WERI-Rb-1 (cell line): Measurements from ENCODE around the gene KREMEN2.

ENCODE experiments used
- DNase-seq: peaks from one replicate; pipeline ENCODE4 v3.0.0-alpha.2; 2020
- H3K27ac ChIP-seq: fragments of 250-450 bp; sonication (Bioruptor Pico); 2 replicates; pipeline ENCODE4 v1.5.1; 2020; ENCODE audit warnings: mild to moderate bottlenecking, moderate library complexity
- H3K27me3 ChIP-seq: fragments of 250-450 bp; sonication (Bioruptor Pico); 2 replicates; pipeline ENCODE4 v1.5.1; 2021; ENCODE audit warnings: mild to moderate bottlenecking, low read depth, moderate library complexity; ENCODE audit not compliant: insufficient read depth, severe bottlenecking
- H3K36me3 ChIP-seq: fragments of 250-450 bp; sonication (Bioruptor Pico); 2 replicates; pipeline ENCODE4 v1.5.1; 2020; ENCODE audit warnings: mild to moderate bottlenecking, moderate library complexity
- H3K4me3 ChIP-seq: 2 replicates; pipeline ENCODE4 v1.5.1; 2011; ENCODE audit warnings: low read depth, mild to moderate bottlenecking, control low read depth, low read length
- H3K9me3 ChIP-seq: fragments of 250-450 bp; sonication (Bioruptor Pico); 2 replicates; pipeline ENCODE4 v1.5.1; 2021; ENCODE audit warnings: mild to moderate bottlenecking, moderate library complexity; ENCODE audit not compliant: severe bottlenecking
- TF ChIP-seq, protein P1 (sequence below): IDR thresholded peaks from 2 replicates; pipeline ENCODE4 v1.5.1; 2011; ENCODE audit warnings: low read depth, mild to moderate bottlenecking, control low read depth, inconsistent platforms, low read length

The KREMEN2 gene

GRCh38 chr16:2971985-2972784, 8.1 kb downstream of the KREMEN2 start:
- peak overlapping the region; percentile 9 for H3K27ac ChIP-seq
- peaks cover 91% of the 10 kb centered on the region for H3K36me3 ChIP-seq
- DNase-seq = no peak
- no peaks in the 10 kb centered on the region for H3K27me3 ChIP-seq
- H3K4me3 ChIP-seq = no peak overlapping the region
- H3K9me3 ChIP-seq = peaks cover 3% of the 10 kb centered on the region
- TF ChIP-seq, protein P1, sequence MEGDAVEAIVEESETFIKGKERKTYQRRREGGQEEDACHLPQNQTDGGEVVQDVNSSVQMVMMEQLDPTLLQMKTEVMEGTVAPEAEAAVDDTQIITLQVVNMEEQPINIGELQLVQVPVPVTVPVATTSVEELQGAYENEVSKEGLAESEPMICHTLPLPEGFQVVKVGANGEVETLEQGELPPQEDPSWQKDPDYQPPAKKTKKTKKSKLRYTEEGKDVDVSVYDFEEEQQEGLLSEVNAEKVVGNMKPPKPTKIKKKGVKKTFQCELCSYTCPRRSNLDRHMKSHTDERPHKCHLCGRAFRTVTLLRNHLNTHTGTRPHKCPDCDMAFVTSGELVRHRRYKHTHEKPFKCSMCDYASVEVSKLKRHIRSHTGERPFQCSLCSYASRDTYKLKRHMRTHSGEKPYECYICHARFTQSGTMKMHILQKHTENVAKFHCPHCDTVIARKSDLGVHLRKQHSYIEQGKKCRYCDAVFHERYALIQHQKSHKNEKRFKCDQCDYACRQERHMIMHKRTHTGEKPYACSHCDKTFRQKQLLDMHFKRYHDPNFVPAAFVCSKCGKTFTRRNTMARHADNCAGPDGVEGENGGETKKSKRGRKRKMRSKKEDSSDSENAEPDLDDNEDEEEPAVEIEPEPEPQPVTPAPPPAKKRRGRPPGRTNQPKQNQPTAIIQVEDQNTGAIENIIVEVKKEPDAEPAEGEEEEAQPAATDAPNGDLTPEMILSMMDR = no peak

DNA sequence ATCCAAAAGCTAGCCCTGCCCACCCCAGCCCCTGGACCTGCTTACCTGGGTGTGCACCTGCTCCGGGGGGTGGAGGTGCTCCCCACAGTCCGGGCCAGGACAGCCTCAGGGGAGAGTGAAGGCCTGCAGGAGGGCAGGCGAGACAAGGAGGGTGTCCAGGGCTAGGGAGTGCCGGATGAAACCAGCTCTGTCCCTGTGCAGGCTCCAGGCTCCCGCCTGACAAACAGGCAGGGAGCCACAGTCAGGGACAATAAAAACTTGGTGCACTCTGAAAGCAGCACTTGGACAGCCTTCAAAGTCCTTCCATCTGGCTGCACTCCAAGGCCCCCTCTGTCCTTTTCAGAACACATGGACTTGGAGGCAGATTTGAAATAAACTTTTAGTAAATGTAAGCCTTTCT, 9.0 kb downstream of the KREMEN2 start:
- DNase-seq = no peak
- H3K27me3 ChIP-seq = no peaks in the 10 kb centered on the region
- TF ChIP-seq, protein P1 = no peak
- H3K27ac ChIP-seq = peak overlapping the region; percentile 36
- H3K36me3 ChIP-seq = peaks cover 92% of the 10 kb centered on the region
- no peak overlapping the region for H3K4me3 ChIP-seq
- H3K9me3 ChIP-seq = peaks cover 3% of the 10 kb centered on the region

GRCh38 chr16:2973605-2974318, 9.7 kb downstream of the KREMEN2 start:
- TF ChIP-seq, protein P1 = no peak
- no peak for DNase-seq
- H3K27ac ChIP-seq = peak overlapping the region; percentile 36
- no peaks in the 10 kb centered on the region for H3K27me3 ChIP-seq
- H3K4me3 ChIP-seq = no peak overlapping the region
- peaks cover 91% of the 10 kb centered on the region for H3K36me3 ChIP-seq
- no peaks in the 10 kb centered on the region for H3K9me3 ChIP-seq

GRCh38 chr16:2974319-2975056, 10.4 kb downstream of the KREMEN2 start:
- Histone ChIP-seq H3K4me3 (no peak overlapping the region), H3K36me3 (peaks cover 97% of the 10 kb centered on the region), H3K27me3 (no peaks in the 10 kb centered on the region), H3K9me3 (no peaks in the 10 kb centered on the region), H3K27ac (0 out of 2 replicates have a peak overlapping the region, but pooled peaks have one; percentile 21)
- TF ChIP-seq, protein P1 = no peak
- DNase-seq = no peak

- H3K4me3 ChIP-seq = no peak overlapping the region
- no peak for DNase-seq
- TF ChIP-seq, protein P1 = no peak
- H3K9me3 ChIP-seq = no peaks in the 10 kb centered on the region
- H3K27ac ChIP-seq = no peak overlapping the region
- no peaks in the 10 kb centered on the region for H3K27me3 ChIP-seq
- peaks cover 92% of the 10 kb centered on the region for H3K36me3 ChIP-seq
Observed at GRCh38 chr16:2975161-2975795, 11.2 kb downstream of the KREMEN2 start.
